MM.1S (cell line): ENCODE data around the gene FBXL13.
A peak's percentile ranks its signal among the peaks of the same experiment; 100 is the strongest.

ENCODE experiments used
- DNase-seq: peaks from one replicate; pipeline ENCODE4 v3.0.0-alpha.2; 2015
- H2AFZ ChIP-seq: fragments of 300-600 bp; sonication (generic); 2 replicates; pipeline ENCODE4 v1.6.0; 2016; ENCODE audit warnings: antibody characterized with exemption, low read length
- H3F3A ChIP-seq: fragments of 300-600 bp; sonication (generic); 2 replicates; pipeline ENCODE4 v1.6.1; 2016; ENCODE audit warnings: mild to moderate bottlenecking, antibody characterized with exemption, low read length, moderate library complexity, mixed read lengths; ENCODE audit not compliant: insufficient read depth
- H3K27ac ChIP-seq: fragments of 300-600 bp; sonication (generic); 2 replicates; pipeline ENCODE4 v1.5.1; 2016; ENCODE audit warnings: mild to moderate bottlenecking, low read length
- H3K27me3 ChIP-seq: fragments of 300-600 bp; sonication (generic); replicated peaks from 2 replicates; pipeline ENCODE4 v1.6.0; 2016; ENCODE audit warnings: low read length; ENCODE audit not compliant: insufficient read depth
- H3K36me3 ChIP-seq: fragments of 300-600 bp; sonication (generic); replicated peaks from 2 replicates; pipeline ENCODE4 v1.6.1; 2016; ENCODE audit warnings: mild to moderate bottlenecking, low read length, mixed read lengths; ENCODE audit not compliant: insufficient read depth
- H3K4me1 ChIP-seq: fragments of 300-600 bp; sonication (generic); 2 replicates; pipeline ENCODE4 v1.6.1; 2016; ENCODE audit warnings: low read length, mixed read lengths
- H3K4me2 ChIP-seq: fragments of 300-600 bp; sonication (generic); 2 replicates; pipeline ENCODE4 v1.6.0; 2016; ENCODE audit warnings: low read depth, low read length
- H3K4me3 ChIP-seq: fragments of 300-600 bp; sonication (generic); 2 replicates; pipeline ENCODE4 v1.5.1; 2016; ENCODE audit warnings: low read length, mixed read lengths
- H3K79me2 ChIP-seq: fragments of 300-600 bp; sonication (generic); 2 replicates; pipeline ENCODE4 v1.6.1; 2016; ENCODE audit warnings: mixed run types, low read length, mixed read lengths
- H3K9ac ChIP-seq: fragments of 300-600 bp; sonication (generic); 2 replicates; pipeline ENCODE4 v1.6.1; 2016; ENCODE audit warnings: low read length, mixed read lengths
- H3K9me2 ChIP-seq: fragments of 300-600 bp; sonication (generic); replicated peaks from 2 replicates; pipeline ENCODE4 v1.6.1; 2016; ENCODE audit warnings: mild to moderate bottlenecking, low read length, mixed read lengths; ENCODE audit not compliant: insufficient read depth
- H3K9me3 ChIP-seq: fragments of 300-600 bp; sonication (generic); replicated peaks from 2 replicates; pipeline ENCODE4 v1.6.1; 2016; ENCODE audit warnings: mild to moderate bottlenecking, low read length, mixed read lengths; ENCODE audit not compliant: insufficient read depth
- H4K20me1 ChIP-seq: fragments of 300-600 bp; sonication (generic); 2 replicates; pipeline ENCODE4 v1.6.1; 2016; ENCODE audit warnings: mild to moderate bottlenecking, low read length, moderate library complexity, mixed read lengths; ENCODE audit not compliant: insufficient read depth
- EZH2 ChIP-seq: fragments of 300-600 bp; sonication (generic); optimal IDR thresholded peaks from 2 replicates; pipeline ENCODE3; 2017; ENCODE audit warnings: low read depth, mild to moderate bottlenecking, antibody characterized with exemption, low read length, mixed read lengths
- EZH2phosphoT487 ChIP-seq: fragments of 300-600 bp; sonication (generic); IDR thresholded peaks from 2 replicates; pipeline ENCODE4 v1.6.1; 2018; ENCODE audit warnings: antibody characterized with exemption, low read length
- TF ChIP-seq, protein P1 (sequence below): fragments of 300-600 bp; sonication (generic); IDR thresholded peaks from 2 replicates; pipeline ENCODE4 v1.5.1; 2016; ENCODE audit warnings: antibody characterized with exemption, low read length, mixed read lengths

The FBXL13 gene

DNA sequence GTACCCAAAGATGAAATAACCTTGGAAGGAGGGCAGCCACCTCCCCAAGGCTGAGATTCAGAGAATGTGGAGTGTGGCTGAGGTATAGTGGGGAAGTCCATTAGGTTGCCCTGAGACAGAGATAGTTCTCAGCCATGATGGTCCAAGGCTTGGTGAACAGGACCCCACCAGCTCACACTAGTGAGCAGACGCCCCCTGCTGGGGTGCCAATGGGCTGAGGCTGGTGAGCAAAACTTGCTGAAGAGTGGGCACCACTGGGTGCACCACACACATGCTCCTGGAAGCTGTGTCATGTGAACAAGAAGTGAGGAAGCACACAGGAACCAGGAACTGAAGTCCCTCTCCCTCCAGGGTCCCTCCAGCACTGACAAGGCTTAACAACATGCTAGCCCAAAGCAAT, 8.9 kb downstream of the FBXL13 start:
- Histone ChIP-seq H3K79me2 (no peaks in the 10 kb centered on the region), H3K36me3 (no peaks in the 10 kb centered on the region), H3K9me2 (no peaks in the 10 kb centered on the region), H3K9me3 (no peaks in the 10 kb centered on the region), H3K4me3 (no peak overlapping the region), H3K27ac (no peak overlapping the region), H3K4me2 (no peak overlapping the region), H4K20me1 (no peaks in the 10 kb centered on the region), H2AFZ (no peak overlapping the region), H3F3A (no peaks in the 10 kb centered on the region), H3K27me3 (no peaks in the 10 kb centered on the region), H3K9ac (no peak overlapping the region), H3K4me1 (no peaks in the 10 kb centered on the region)
- TF ChIP-seq EZH2phosphoT487 (no peak), EZH2 (no peak)
- TF ChIP-seq, protein P1, sequence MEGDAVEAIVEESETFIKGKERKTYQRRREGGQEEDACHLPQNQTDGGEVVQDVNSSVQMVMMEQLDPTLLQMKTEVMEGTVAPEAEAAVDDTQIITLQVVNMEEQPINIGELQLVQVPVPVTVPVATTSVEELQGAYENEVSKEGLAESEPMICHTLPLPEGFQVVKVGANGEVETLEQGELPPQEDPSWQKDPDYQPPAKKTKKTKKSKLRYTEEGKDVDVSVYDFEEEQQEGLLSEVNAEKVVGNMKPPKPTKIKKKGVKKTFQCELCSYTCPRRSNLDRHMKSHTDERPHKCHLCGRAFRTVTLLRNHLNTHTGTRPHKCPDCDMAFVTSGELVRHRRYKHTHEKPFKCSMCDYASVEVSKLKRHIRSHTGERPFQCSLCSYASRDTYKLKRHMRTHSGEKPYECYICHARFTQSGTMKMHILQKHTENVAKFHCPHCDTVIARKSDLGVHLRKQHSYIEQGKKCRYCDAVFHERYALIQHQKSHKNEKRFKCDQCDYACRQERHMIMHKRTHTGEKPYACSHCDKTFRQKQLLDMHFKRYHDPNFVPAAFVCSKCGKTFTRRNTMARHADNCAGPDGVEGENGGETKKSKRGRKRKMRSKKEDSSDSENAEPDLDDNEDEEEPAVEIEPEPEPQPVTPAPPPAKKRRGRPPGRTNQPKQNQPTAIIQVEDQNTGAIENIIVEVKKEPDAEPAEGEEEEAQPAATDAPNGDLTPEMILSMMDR, result peak; percentile 64
- DNase-seq, result peak; percentile 42

DNA sequence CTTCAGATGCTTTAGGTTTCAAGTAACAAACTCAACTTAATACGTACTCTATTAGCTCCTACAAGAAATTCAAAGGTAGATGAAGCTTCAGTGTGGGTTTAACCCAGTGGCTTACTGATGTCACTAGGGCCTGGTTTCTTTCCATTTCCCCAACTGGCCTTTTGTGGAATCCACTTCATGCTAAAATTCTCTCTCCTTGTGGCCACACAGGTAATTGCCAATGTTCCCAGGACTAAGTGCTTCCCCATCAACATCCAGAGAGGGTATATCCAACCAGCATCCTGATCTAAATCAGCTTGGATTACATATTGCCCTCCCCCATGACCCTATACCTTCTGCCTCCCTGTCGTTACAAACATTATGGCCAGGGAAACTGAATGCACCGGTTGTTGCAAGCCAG, 10.7 kb downstream of the FBXL13 start:
- TF ChIP-seq, protein P1, result no peak
- TF ChIP-seq EZH2 (no peak), EZH2phosphoT487 (no peak)
- no peak overlapping the region for H3K4me2 ChIP-seq

DNA sequence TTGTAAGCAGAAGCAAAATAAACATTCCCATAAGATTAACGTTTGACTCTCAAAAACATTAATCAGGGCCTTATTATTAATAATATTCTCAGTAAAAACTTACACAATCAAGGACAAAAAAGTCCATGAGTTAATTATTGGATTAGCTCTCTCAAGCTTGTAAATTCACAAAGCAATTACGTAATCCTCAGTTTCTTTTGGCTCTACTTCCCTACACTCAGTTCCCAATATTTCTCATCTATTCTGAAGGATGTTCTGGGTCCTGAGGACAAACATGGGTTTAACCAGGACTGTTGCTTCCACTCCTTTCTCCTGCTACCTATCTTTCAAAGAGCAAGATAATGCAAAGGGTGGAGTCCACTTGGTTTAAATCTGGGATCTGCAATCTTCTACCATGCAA, 15.1 kb downstream of the FBXL13 start:
- Histone ChIP-seq H3K9me3 (no peaks in the 10 kb centered on the region), H3K4me2 (no peak overlapping the region), H3K4me3 (no peak overlapping the region), H3K79me2 (no peaks in the 10 kb centered on the region), H3K27me3 (no peaks in the 10 kb centered on the region), H3K9ac (no peak overlapping the region), H4K20me1 (no peaks in the 10 kb centered on the region), H3F3A (no peaks in the 10 kb centered on the region), H3K9me2 (no peaks in the 10 kb centered on the region), H3K4me1 (no peaks in the 10 kb centered on the region), H3K27ac (no peak overlapping the region), H3K36me3 (no peaks in the 10 kb centered on the region), H2AFZ (no peak overlapping the region)
- TF ChIP-seq EZH2phosphoT487 (no peak), EZH2 (no peak)
- TF ChIP-seq, protein P1, result no peak
- DNase-seq, result no peak

More for the DNA sequence above, 10.7 kb downstream of the FBXL13 start:
- no peaks in the 10 kb centered on the region for H4K20me1 ChIP-seq
- H3K36me3 ChIP-seq, result no peaks in the 10 kb centered on the region
- H3F3A ChIP-seq, result no peaks in the 10 kb centered on the region
- H3K4me3 ChIP-seq, result no peak overlapping the region
- no peak for DNase-seq
- no peaks in the 10 kb centered on the region for H3K4me1 ChIP-seq
- H3K9ac ChIP-seq, result no peak overlapping the region
- no peak overlapping the region for H3K27ac ChIP-seq
- H3K9me3 ChIP-seq, result no peaks in the 10 kb centered on the region
- no peaks in the 10 kb centered on the region for H3K27me3 ChIP-seq
- no peaks in the 10 kb centered on the region for H3K79me2 ChIP-seq
- H3K9me2 ChIP-seq, result no peaks in the 10 kb centered on the region
- H2AFZ ChIP-seq, result no peak overlapping the region
